Measurements from ENCODE around the gene KSR1. TPM values are rescaled to one million over a fixed set of nuclear protein-coding genes. Genes with fewer than 3 reads are reported as not detected.
A peak's percentile ranks its signal among the peaks of the same experiment; 100 is the strongest.

KSR1 gene
- total and polyA plus RNA-seq, 9 of the 15 experiments (the other 6 are each of a cell fraction or from before 2014, with no cell fraction given) = 1.4 to 51.7 (median 18.4) TPM

DNA sequence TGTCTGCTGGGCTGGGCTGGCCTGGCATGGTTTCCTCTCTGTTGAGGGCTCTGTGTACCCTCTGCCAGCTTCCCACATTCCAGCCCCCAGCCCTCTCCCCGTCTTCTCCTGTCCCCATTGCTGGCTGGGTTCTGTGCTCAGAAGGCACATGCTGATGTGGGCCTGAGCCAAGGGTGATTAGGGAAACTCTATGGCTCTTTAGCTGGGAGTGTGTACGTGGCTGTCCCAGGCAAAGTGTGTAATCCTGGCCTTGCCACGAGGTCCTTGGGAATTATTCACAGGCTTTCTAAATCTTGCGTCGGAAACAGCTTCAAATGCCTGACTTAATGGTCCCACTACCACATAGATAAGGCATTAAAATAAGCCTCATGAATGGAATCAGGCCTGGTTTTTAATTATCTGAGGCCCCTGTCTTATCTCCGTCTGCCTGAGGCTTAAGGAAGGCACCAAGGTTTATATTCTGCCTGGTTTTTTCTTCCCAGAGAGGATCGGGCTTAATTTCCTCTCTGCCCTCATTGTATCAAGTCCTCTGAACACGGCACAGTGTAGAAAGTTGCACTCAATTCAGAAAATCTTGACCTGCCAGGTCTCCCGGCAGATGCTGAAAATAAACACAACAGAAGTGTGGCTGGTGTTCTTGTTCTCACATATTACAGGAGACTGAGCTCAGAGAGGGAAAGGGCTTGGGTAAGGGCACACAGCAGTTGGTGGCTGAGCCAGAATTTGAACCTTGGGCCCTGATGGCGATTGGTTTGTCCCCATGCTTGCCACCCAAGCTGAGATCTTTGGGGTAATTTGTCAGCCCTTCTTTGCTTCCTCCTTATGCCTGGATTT, 121.9 kb downstream of the KSR1 start (continued):
- TF ChIP-seq SMAD4 (CRISPR knock-in tag; conservative IDR thresholded peaks at IDR 0.05) = 0 out of 2 replicates have a peak, but pooled peaks have one; percentile 22
- no peak for TF ChIP-seq NFE2L1 (tag; IDR thresholded peaks at IDR 0.05; ENCODE audit: borderline replicate concordance, low read depth)
- TF ChIP-seq CSDE1 (IDR thresholded peaks at IDR 0.05) = no peak
- TF ChIP-seq, protein P1, sequence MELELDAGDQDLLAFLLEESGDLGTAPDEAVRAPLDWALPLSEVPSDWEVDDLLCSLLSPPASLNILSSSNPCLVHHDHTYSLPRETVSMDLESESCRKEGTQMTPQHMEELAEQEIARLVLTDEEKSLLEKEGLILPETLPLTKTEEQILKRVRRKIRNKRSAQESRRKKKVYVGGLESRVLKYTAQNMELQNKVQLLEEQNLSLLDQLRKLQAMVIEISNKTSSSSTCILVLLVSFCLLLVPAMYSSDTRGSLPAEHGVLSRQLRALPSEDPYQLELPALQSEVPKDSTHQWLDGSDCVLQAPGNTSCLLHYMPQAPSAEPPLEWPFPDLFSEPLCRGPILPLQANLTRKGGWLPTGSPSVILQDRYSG (tag; conservative IDR thresholded peaks at IDR 0.05; ENCODE audit: low read depth) = 0 out of 2 replicates have a peak, but pooled peaks have one; percentile 32
- TF ChIP-seq KDM5B (IDR thresholded peaks at IDR 0.05; ENCODE audit: insufficient replicate concordance, low read depth, low read length) = no peak
- TF ChIP-seq ZNF175 (CRISPR knock-in tag; IDR thresholded peaks at IDR 0.05; ENCODE audit: low read depth) = peak; percentile 59; the same call in 1 of the 2 replicates
- no peak for TF ChIP-seq HIVEP1 (CRISPR knock-in tag; IDR thresholded peaks at IDR 0.05)
- TF ChIP-seq NFIX (CRISPR knock-in tag; IDR thresholded peaks at IDR 0.05; ENCODE audit: low read depth) = no peak
- no peak for TF ChIP-seq ZNF165 (CRISPR knock-in tag; IDR thresholded peaks at IDR 0.05; ENCODE audit: borderline replicate concordance)
- TF ChIP-seq, protein P2, sequence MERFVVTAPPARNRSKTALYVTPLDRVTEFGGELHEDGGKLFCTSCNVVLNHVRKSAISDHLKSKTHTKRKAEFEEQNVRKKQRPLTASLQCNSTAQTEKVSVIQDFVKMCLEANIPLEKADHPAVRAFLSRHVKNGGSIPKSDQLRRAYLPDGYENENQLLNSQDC (CRISPR knock-in tag; IDR thresholded peaks at IDR 0.05) = no peak
- TF ChIP-seq ELF4 (CRISPR knock-in tag; IDR thresholded peaks at IDR 0.05) = 0 out of 2 replicates have a peak, but pooled peaks have one; percentile 62
- TF ChIP-seq, protein P3, sequence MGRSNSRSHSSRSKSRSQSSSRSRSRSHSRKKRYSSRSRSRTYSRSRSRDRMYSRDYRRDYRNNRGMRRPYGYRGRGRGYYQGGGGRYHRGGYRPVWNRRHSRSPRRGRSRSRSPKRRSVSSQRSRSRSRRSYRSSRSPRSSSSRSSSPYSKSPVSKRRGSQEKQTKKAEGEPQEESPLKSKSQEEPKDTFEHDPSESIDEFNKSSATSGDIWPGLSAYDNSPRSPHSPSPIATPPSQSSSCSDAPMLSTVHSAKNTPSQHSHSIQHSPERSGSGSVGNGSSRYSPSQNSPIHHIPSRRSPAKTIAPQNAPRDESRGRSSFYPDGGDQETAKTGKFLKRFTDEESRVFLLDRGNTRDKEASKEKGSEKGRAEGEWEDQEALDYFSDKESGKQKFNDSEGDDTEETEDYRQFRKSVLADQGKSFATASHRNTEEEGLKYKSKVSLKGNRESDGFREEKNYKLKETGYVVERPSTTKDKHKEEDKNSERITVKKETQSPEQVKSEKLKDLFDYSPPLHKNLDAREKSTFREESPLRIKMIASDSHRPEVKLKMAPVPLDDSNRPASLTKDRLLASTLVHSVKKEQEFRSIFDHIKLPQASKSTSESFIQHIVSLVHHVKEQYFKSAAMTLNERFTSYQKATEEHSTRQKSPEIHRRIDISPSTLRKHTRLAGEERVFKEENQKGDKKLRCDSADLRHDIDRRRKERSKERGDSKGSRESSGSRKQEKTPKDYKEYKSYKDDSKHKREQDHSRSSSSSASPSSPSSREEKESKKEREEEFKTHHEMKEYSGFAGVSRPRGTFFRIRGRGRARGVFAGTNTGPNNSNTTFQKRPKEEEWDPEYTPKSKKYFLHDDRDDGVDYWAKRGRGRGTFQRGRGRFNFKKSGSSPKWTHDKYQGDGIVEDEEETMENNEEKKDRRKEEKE (IDR thresholded peaks at IDR 0.05; ENCODE audit: borderline replicate concordance in 1 of 2, control insufficient read depth in 1 of 2, low read depth in 2 of 2, low read length in 1 of 2) = no peak
- no peak for TF ChIP-seq RAD51 (IDR thresholded peaks at IDR 0.05; ENCODE audit: borderline replicate concordance, low read depth)
- TF ChIP-seq, protein P4, sequence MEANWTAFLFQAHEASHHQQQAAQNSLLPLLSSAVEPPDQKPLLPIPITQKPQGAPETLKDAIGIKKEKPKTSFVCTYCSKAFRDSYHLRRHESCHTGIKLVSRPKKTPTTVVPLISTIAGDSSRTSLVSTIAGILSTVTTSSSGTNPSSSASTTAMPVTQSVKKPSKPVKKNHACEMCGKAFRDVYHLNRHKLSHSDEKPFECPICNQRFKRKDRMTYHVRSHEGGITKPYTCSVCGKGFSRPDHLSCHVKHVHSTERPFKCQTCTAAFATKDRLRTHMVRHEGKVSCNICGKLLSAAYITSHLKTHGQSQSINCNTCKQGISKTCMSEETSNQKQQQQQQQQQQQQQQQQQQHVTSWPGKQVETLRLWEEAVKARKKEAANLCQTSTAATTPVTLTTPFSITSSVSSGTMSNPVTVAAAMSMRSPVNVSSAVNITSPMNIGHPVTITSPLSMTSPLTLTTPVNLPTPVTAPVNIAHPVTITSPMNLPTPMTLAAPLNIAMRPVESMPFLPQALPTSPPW (CRISPR knock-in tag; IDR thresholded peaks at IDR 0.05) = no peak
- peak; percentile 31; the same call in 1 of the 2 replicates for TF ChIP-seq ZNF589 (CRISPR knock-in tag; IDR thresholded peaks at IDR 0.05; ENCODE audit: low read depth)
- TF ChIP-seq ZNF57 (CRISPR knock-in tag; IDR thresholded peaks at IDR 0.05) = no peak
- peak; percentile 88; the same call in 1 of the 2 replicates for TF ChIP-seq BCOR (IDR thresholded peaks at IDR 0.05)
- 0 out of 2 replicates have a peak, but pooled peaks have one; percentile 52 for TF ChIP-seq BRD4 (IDR thresholded peaks at IDR 0.05)
- TF ChIP-seq MAZ (CRISPR knock-in tag; conservative IDR thresholded peaks at IDR 0.05 in 1 of 2, IDR thresholded peaks at IDR 0.05 in 1 of 2) = 0 out of 4 replicates have a peak, but pooled peaks of 1 of the 2 experiments have one; percentile 13
- no peak for TF ChIP-seq PHF20 (IDR thresholded peaks at IDR 0.05; ENCODE audit: partially characterized antibody)
- TF ChIP-seq DMBX1 (CRISPR knock-in tag; IDR thresholded peaks at IDR 0.05; ENCODE audit: borderline replicate concordance) = peak; percentile 71
